Smooth muscle cell of the coronary artery (primary cell): Measurements from ENCODE around the gene ARL6IP6. TPM values are rescaled to one million over a fixed set of nuclear protein-coding genes. Genes with fewer than 3 reads are reported as not detected.

Experiments used
- total RNA-seq: library from RNA; depleted of rRNA; stranded (reverse); fragments of >200 nt; gene quantifications from 2 replicates; pipeline ENCODE4 v1.2.3, GENCODE V29; 2014; ENCODE audit warnings: low replicate concordance

Gene ARL6IP6
- total RNA-seq: 6.6 and 8.2 TPM in 2 replicates

DNA sequence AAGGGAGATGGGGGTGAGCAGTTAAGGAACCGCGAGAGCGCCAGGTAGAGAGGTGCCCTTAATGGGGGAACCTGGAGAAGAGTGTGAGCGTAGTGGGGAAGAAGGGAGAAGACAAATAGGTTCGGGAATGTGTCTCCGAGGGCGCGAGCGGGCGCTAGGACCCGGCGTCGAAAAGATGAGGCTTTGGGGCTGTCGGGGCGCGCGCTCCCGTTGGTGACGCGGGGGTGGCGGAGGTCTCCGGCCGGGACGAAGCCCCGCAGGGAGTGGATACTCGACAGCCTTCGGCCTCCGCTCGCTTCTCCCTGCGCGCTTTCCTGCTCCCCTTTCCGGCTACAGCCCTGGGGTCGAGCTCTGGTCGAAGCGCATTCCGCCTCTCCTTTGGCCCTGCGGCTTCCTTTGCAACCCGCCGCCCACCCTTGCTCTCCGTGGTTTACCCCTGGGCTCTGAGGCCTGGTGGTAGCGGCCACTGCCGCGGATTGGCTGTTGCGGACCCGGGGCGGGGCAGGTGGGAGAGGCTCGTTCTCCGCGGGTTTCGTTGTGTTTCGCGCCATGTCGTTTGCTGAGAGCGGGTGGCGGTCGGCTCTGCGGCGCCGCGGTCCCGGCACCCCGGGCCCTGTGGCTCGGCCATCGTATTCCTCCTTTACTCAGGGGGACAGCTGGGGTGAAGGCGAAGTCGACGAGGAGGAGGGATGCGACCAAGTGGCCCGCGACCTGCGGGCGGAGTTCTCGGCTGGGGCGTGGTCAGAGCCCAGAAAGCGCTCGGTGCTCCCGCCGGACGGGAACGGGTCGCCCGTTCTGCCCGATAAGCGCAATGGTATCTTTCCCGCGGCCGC lies at the start of gene ARL6IP6:
ARL6IP6 (plus strand) TSS at position 545 of the 833 bp plus-strand sequence; CDS start at position 550, 5 bp downstream.

DNA sequence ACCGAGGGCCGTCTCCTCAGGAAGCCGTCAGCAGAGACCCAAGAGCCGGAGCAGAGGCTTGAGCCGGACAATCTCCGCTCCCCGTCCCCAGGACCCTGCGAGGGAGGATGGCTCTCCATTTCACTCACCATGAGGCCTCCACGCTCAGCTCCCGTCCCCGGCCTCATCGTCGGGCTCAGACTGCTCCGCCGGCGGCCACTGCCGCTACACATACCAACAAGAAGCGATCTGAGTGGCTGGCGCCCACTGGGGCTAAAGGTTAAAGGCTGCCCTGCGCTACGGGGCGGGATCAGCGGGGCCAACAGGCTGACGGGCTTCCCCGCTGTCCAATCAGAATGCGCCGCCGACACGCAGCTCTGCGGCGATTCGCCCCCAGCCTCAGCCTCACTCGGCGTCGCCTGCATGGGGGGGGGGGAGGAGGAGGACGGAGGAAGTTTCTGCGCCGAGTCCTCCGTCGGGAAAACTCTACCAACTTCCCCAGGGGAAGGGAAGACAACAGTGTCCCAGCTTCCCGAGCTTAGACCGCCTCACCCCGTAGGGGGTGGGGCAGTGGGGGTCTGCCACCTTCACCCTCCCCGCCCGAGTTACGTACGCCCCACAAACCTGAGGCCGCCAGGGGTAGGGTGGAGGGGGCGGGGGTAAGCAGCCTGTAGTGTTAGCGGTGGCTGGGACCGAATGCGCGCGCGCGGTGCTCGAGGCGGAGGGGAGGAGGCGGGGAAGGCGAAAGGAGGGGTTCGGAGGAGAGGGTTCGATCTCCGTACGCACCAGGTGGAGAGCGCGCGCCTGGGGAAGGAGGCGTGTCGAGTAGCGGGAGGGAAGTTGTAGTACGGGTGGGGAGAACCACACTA lies 968 bp upstream of the ARL6IP6 start, which contains the start of gene PRPF40A:
PRPF40A (minus strand) TSS at position 234 of the 848 bp plus-strand sequence; CDS start at position 212, 22 bp downstream.

Other genes starting within 250 kb of the ARL6IP6 start
- 66.6 and 107 TPM in 2 replicates for gene PRPF40A, start 1.2 kb upstream of the ARL6IP6 start, total RNA-seq